ENCODE results near the gene MYH9.

MYH9 gene

DNA sequence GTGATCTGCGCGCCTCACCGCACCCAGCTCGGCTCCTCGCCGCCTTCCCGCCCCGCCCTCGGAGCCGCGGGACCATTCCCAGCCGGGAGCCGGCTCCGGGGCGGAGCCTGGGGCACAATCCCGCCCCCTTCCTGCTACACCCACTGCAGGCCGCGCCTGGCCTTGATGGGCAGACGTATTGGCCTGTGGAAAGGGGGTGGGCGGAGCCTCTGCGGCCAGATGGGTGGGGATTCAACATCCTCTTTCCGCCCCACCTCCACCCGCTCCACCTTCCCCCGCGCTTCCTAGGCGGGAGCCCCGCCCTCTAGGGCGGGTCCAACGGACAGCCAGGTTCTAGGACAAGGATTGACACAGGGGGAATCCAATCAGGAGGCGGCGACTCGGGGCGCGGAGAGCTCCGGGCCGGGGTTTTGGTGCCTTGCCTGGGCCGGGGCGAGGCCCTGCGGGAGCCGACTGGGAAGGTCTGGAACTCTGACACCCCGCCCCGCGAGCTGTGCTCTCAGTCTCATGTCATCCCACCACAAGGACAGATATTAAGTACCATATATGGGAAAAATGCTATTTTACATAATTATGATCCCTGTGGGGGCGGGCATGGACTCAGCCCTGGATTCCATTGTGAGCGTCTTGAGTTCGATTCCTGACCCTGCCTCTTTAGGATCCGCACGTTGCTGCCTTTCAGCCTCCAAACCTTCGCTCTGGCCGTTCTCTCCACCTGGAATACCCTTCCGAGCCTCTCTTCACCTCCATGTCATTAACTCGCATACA is at the start of gene MYH9:
TSS of gene MYH9 (minus strand) at position 9 of the 768 bp plus-strand sequence. CDS start 38,731 bp downstream, outside the sequence.
- peak within 1 kb of the TSS; percentile 95 to 98 for H3K27ac ChIP-seq
- H3K9me3 ChIP-seq, result no peaks in the 10 kb centered on the region
- no peaks in the 10 kb centered on the region for H3K27me3 ChIP-seq
- H3K4me1 ChIP-seq, result peaks cover 0 to 30% (median 19%) of the 10 kb centered on the region in 4 donors
- TF ChIP-seq, protein P1, sequence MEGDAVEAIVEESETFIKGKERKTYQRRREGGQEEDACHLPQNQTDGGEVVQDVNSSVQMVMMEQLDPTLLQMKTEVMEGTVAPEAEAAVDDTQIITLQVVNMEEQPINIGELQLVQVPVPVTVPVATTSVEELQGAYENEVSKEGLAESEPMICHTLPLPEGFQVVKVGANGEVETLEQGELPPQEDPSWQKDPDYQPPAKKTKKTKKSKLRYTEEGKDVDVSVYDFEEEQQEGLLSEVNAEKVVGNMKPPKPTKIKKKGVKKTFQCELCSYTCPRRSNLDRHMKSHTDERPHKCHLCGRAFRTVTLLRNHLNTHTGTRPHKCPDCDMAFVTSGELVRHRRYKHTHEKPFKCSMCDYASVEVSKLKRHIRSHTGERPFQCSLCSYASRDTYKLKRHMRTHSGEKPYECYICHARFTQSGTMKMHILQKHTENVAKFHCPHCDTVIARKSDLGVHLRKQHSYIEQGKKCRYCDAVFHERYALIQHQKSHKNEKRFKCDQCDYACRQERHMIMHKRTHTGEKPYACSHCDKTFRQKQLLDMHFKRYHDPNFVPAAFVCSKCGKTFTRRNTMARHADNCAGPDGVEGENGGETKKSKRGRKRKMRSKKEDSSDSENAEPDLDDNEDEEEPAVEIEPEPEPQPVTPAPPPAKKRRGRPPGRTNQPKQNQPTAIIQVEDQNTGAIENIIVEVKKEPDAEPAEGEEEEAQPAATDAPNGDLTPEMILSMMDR (IDR thresholded peaks at IDR 0.05), result no peak
- H3K36me3 ChIP-seq, result peaks cover 0 to 16% (median 3%) of the 10 kb centered on the region in 3 donors
- peak within 1 kb of the TSS; percentile 89 to 94 for H3K4me3 ChIP-seq
- intact Hi-C loops (cut with DNase I; ENCODE audit: low total_unique reads), result loop anchor here (5.0 kb wide), 3 partner anchors 36 to 69 kb away; no protein-coding TSS in a partner anchor
- DNase-seq, result peak; percentile 100

DNA sequence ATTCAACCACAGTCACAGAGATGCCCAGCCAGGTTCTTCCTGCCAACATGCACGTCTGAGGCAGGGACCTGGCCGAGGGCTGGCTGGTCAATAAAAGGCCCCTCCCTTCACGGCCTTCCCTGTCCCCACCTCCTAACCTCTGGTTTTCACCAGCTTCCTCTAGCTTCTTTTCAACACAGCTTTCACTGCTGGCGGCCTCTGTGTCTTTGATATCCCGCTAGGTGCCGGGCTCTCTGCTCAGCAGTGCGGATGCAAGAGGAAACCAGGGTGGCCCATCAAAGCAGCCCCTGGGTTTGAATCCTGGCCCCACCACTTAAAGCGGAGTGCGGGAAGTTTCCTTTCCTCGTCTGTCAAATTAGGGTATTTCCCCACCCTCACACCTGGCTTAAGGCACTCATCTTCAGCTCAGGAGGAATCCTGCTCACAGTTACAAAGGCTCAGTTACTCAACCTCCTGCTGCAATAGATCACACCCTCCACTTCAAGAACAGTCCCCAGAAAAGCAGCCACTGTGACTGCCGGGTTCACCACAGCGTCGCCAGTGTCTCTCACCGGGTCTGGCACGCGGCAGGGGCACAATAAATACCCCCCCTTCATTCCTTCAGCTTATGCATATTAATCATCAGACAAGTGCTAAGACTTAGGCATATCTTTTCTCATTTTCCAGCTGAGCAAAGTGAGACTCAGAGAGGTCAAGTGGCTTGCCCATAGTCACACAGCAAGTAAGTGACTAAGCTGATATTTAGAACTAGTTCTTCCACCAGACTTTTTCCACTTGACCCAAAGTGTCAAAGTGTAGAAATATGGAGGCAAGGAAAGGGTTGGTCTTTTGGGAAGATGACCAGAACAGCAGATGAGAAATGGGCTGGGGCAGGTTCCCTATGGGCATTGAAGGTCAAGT is 48.0 kb upstream of the MYH9 start:
- Histone ChIP-seq H3K9me3 (no peaks in the 10 kb centered on the region), H3K4me3 (no peak overlapping the region), H3K36me3 (no peaks in the 10 kb centered on the region), H3K27me3 (no peaks in the 10 kb centered on the region), H3K4me1 (peaks cover 0 to 14% (median 2%) of the 10 kb centered on the region in 4 donors), H3K27ac (no peak overlapping the region)
- TF ChIP-seq, protein P1 (IDR thresholded peaks at IDR 0.05), result no peak
- intact Hi-C loops (cut with DNase I; ENCODE audit: low total_unique reads), result no loop called here
- DNase-seq, result no peak

DNA sequence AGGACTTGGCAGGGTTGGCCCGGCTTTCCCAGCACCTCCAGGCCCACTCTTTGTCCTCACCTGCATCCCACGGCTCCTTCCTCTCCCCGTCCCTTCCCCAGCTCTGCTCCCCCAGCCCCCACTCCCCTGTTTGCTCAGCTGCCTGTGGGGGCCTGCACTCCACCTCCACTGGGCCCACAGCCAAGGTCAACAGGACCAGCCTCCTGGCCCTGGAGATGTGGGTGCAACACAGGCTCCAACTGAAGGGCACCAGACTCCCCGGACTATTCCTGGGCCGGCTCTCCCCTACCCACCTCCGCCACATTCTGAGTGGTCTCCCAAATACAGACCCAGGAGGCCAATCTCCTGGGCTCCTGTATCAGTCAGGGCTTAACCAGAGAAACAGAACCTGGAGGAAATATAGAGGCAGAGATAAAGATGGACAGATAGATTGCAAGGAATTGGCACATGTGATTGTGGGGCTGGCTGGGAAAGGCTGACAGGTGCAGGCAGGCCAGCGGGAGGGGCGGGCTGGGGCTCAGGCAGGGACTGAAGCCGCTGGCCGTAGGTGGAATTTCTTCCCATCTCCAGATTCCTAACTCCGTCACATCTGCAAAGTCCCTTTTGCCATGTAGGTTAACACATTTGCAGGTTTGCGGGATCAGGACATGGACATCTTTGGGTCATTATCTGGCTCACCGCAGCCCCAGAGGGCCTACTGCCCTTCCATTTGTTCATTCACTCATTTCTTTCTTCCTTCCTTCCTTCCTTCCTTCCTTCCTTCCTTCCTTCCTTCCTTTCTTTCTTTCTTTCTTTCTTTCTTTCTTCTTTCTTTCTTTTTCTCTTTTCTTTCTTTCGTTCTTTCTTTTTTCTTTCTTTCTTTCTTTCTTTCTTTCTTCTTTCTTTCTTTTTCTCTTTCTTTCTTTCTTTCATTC is 45.8 kb upstream of the MYH9 start:
- intact Hi-C loops (cut with DNase I; ENCODE audit: low total_unique reads), result no loop called here
- no peaks in the 10 kb centered on the region for H3K9me3 ChIP-seq
- no peak overlapping the region for H3K27ac ChIP-seq
- H3K4me1 ChIP-seq, result peaks cover 0 to 12% (median 0%) of the 10 kb centered on the region in 4 donors
- no peaks in the 10 kb centered on the region for H3K27me3 ChIP-seq
- no peak overlapping the region for H3K4me3 ChIP-seq
- H3K36me3 ChIP-seq, result no peaks in the 10 kb centered on the region
- TF ChIP-seq, protein P1 (IDR thresholded peaks at IDR 0.05), result no peak
- no peak for DNase-seq

DNA sequence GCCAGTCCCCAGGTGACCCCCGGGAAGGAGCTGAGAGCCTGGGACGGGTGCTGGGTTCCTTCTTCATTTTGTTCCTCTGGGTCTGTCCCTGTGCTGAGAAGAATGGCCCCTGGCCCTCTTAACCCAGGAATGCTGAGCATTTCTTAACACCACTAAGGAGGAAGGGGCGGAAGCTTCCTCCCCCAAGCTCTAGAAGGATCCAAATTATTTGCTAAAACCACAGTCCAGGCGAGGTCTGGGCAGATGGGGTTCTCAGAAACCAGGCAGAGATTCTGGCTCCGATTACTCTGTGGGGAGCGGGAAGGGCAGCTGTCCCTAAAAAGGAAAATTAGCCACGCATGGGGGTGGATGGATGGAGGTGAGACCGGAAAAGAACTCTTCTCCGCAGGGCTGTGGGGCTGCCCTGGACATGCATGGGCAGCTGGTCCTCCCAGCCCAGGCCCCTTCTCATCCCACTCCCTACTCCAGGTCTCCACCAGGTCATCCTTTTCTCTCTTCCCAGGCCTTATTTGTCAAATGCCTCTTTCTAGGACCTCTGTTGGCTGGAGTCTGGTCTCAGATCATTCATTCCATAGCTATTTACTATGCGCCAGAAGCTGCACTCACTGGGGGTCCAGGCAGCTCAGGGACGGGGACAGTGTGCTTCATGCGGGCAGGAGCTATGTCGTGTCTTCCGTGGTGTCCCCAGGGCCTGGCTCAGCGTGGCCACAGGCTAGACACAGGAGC is 45.0 kb upstream of the MYH9 start:
- no peaks in the 10 kb centered on the region for H3K36me3 ChIP-seq
- no peak overlapping the region for H3K27ac ChIP-seq
- H3K9me3 ChIP-seq, result no peaks in the 10 kb centered on the region
- no peaks in the 10 kb centered on the region for H3K27me3 ChIP-seq
- intact Hi-C loops (cut with DNase I; ENCODE audit: low total_unique reads), result no loop called here
- no peak overlapping the region for H3K4me3 ChIP-seq
- H3K4me1 ChIP-seq, result peaks cover 0 to 12% (median 0%) of the 10 kb centered on the region in 4 donors
- no peak for DNase-seq
- TF ChIP-seq, protein P1 (IDR thresholded peaks at IDR 0.05), result no peak

Data from tibial artery (tissue), 4 donors.